H9 (cell line): ENCODE measurements around the gene RUNX1. TPM values are rescaled to one million over a fixed set of nuclear protein-coding genes. Genes with fewer than 3 reads are reported as not detected.
A peak's percentile ranks its signal among the peaks of the same experiment; 100 is the strongest.

Experiments used
- DNase-seq: peaks from one replicate; pipeline ENCODE4 v3.0.0-alpha.2; 2017
- H2AFZ ChIP-seq: one replicate; pipeline ENCODE4 v1.6.1; 2013; ENCODE audit warnings: mild to moderate bottlenecking, low read length, control low read depth, moderate library complexity
- H2AK5ac ChIP-seq: 2 replicates; pipeline ENCODE4 v1.6.1; 2013; ENCODE audit warnings: low read length, control low read depth, mixed read lengths; ENCODE audit not compliant: insufficient read length
- H2BK120ac ChIP-seq: one replicate; pipeline ENCODE4 v1.6.1; 2013; ENCODE audit warnings: low read depth, mild to moderate bottlenecking, low read length, control low read depth, inconsistent platforms; ENCODE audit not compliant: poor library complexity, severe bottlenecking
- H2BK12ac ChIP-seq: 2 replicates; pipeline ENCODE4 v1.6.1; 2013; ENCODE audit warnings: low read length, control low read depth, mixed read lengths, low read depth; ENCODE audit not compliant: insufficient read length
- H2BK15ac ChIP-seq: 2 replicates; pipeline ENCODE4 v1.6.1; 2013; ENCODE audit warnings: low read depth, low read length, control low read depth
- H2BK20ac ChIP-seq: one replicate; pipeline ENCODE4 v1.6.1; 2013; ENCODE audit warnings: low read depth, mild to moderate bottlenecking, low read length, control low read depth, inconsistent platforms; ENCODE audit not compliant: poor library complexity, severe bottlenecking
- H2BK5ac ChIP-seq: 2 replicates; pipeline ENCODE4 v1.6.1; 2013; ENCODE audit warnings: low read length, control low read depth, mixed read lengths; ENCODE audit not compliant: insufficient read length
- H3K14ac ChIP-seq: 2 replicates; pipeline ENCODE4 v1.6.1; 2013; ENCODE audit warnings: low read length, control low read depth; ENCODE audit not compliant: insufficient read depth
- H3K18ac ChIP-seq: 2 replicates; pipeline ENCODE4 v1.6.1; 2013; ENCODE audit warnings: low read depth, mild to moderate bottlenecking, mixed read lengths, low read length, control low read depth; ENCODE audit not compliant: insufficient read length
- H3K23ac ChIP-seq: 2 replicates; pipeline ENCODE4 v1.6.1; 2013; ENCODE audit warnings: low read length, control low read depth, mixed read lengths, low read depth; ENCODE audit not compliant: insufficient read length
- H3K23me2 ChIP-seq: 2 replicates; pipeline ENCODE4 v1.6.1; 2013; ENCODE audit warnings: low read depth, mild to moderate bottlenecking, mixed read lengths, low read length, control low read depth; ENCODE audit not compliant: insufficient read length, poor library complexity, severe bottlenecking
- H3K27ac ChIP-seq: 2 replicates; pipeline ENCODE4 v1.5.1; 2013; ENCODE audit warnings: low read length, control low read depth, mixed read lengths, low read depth; ENCODE audit not compliant: insufficient read length
- H3K27me3 ChIP-seq: 2 replicates; pipeline ENCODE4 v1.6.1; 2013; ENCODE audit warnings: low read length, control low read depth, inconsistent platforms; ENCODE audit not compliant: insufficient read depth
- H3K4ac ChIP-seq: 2 replicates; pipeline ENCODE4 v1.6.1; 2013; ENCODE audit warnings: low read depth, mild to moderate bottlenecking, control low read depth, inconsistent platforms, low read length, moderate library complexity
- H3K4me1 ChIP-seq: 2 replicates; pipeline ENCODE4 v1.6.1; 2013; ENCODE audit warnings: low read length, control low read depth, inconsistent platforms; ENCODE audit not compliant: insufficient read depth
- H3K4me2 ChIP-seq: 2 replicates; pipeline ENCODE4 v1.6.1; 2013; ENCODE audit warnings: low read length, control low read depth, mixed read lengths; ENCODE audit not compliant: insufficient read length, insufficient read depth
- H3K56ac ChIP-seq: 2 replicates; pipeline ENCODE4 v1.6.1; 2013; ENCODE audit warnings: low read depth, mild to moderate bottlenecking, mixed read lengths, low read length, control low read depth; ENCODE audit not compliant: insufficient read length
- H3K79me1 ChIP-seq: 2 replicates; pipeline ENCODE4 v1.6.1; 2013; ENCODE audit warnings: low read depth, mild to moderate bottlenecking, moderate library complexity, low read length, control low read depth, inconsistent platforms; ENCODE audit not compliant: insufficient read depth, poor library complexity, severe bottlenecking
- H3K79me2 ChIP-seq: 2 replicates; pipeline ENCODE4 v1.6.1; 2013; ENCODE audit warnings: low read length, control low read depth, inconsistent platforms; ENCODE audit not compliant: insufficient read depth
- H3K9ac ChIP-seq: 2 replicates; pipeline ENCODE4 v1.6.1; 2013; ENCODE audit warnings: low read length, control low read depth, mixed read lengths; ENCODE audit not compliant: insufficient read length; ENCODE audit errors: extremely low read depth
- H3K9me3 ChIP-seq: one replicate; pipeline ENCODE4 v1.6.1; 2013; ENCODE audit warnings: low read depth, low read length, inconsistent platforms; ENCODE audit not compliant: control insufficient read depth
- H3T11ph ChIP-seq: one replicate; pipeline ENCODE4 v1.6.1; 2013; ENCODE audit warnings: mild to moderate bottlenecking, low read length, control low read depth, inconsistent platforms
- H4K20me1 ChIP-seq: one replicate; pipeline ENCODE4 v1.6.1; 2013; ENCODE audit not compliant: control insufficient read depth, insufficient read length, insufficient read depth
- H4K5ac ChIP-seq: 2 replicates; pipeline ENCODE4 v1.6.1; 2013; ENCODE audit warnings: low read depth, mild to moderate bottlenecking, mixed read lengths, low read length, control low read depth; ENCODE audit not compliant: insufficient read length
- H4K8ac ChIP-seq: replicated peaks from 2 replicates; pipeline ENCODE4 v1.6.1; 2013; ENCODE audit warnings: low read length, control low read depth, mixed read lengths, low read depth; ENCODE audit not compliant: insufficient read length
- H4K91ac ChIP-seq: 2 replicates; pipeline ENCODE4 v1.6.1; 2013; ENCODE audit warnings: low read depth, mild to moderate bottlenecking, moderate library complexity, mixed read lengths, low read length, control low read depth; ENCODE audit not compliant: insufficient read length
- H3K27ac Mint-ChIP-seq, 3 experiments: 2 replicates in 2 of 3; 3 replicates in 1 of 3; pipeline ENCODE4 v1.8.0; 2020 to 2021; ENCODE audit warnings: mixed read lengths in 3 of 3, mild to moderate bottlenecking in 1 of 3, moderate library complexity in 1 of 3
- H3K27me3 Mint-ChIP-seq: 2 replicates; pipeline ENCODE4 v1.8.0; 2021; ENCODE audit warnings: low read depth, mild to moderate bottlenecking, moderate library complexity, mixed read lengths
- H3K36me3 Mint-ChIP-seq, 3 experiments: 2 replicates in 2 of 3; 3 replicates in 1 of 3; pipeline ENCODE4 v1.8.0; 2020 to 2021; ENCODE audit warnings: low read depth in 3 of 3, mixed read lengths in 3 of 3; ENCODE audit not compliant: insufficient read depth in 1 of 3
- H3K4me1 Mint-ChIP-seq, 2 experiments: 2 replicates each; pipeline ENCODE4 v1.8.0; 2020; ENCODE audit warnings: mixed read lengths in 2 of 2
- H3K4me3 Mint-ChIP-seq, 2 experiments: 2 replicates in 1 of 2; 3 replicates in 1 of 2; pipeline ENCODE4 v1.8.0; 2020 to 2021; ENCODE audit warnings: mild to moderate bottlenecking in 2 of 2, mixed read lengths in 2 of 2, moderate library complexity in 1 of 2
- H3K9me3 Mint-ChIP-seq, 2 experiments: 2 replicates in 1 of 2; 3 replicates in 1 of 2; pipeline ENCODE4 v1.8.0; 2020; ENCODE audit warnings: mild to moderate bottlenecking in 2 of 2, mixed read lengths in 2 of 2, moderate library complexity in 1 of 2
- CTCF ChIP-seq: fragments of 200-600 bp; sonication (generic); conservative IDR thresholded peaks from 3 replicates; pipeline ENCODE4 v1.8.0; 2021; ENCODE audit warnings: antibody characterized with exemption, mild to moderate bottlenecking
- WGBS: extraction: QIAGEN DNeasy Blood & Tissue Kit; methylation state at CpG from one replicate; pipeline ENCODE4 v1.1.7; 2013; ENCODE audit warnings: missing lambda C conversion rate, low lambda C conversion rate, mixed read lengths; ENCODE audit not compliant: insufficient read length; ENCODE audit errors: extremely low coverage; 5-methylcytosine and 5-hydroxymethylcytosine counted together
- total RNA-seq: library from RNA; stranded (reverse); gene quantifications from 2 replicates; pipeline ENCODE4 v1.2.1, GENCODE V29; 2021

The RUNX1 gene
- total RNA-seq, 1 experiment from 2014 or later = 0.72 TPM

DNA sequence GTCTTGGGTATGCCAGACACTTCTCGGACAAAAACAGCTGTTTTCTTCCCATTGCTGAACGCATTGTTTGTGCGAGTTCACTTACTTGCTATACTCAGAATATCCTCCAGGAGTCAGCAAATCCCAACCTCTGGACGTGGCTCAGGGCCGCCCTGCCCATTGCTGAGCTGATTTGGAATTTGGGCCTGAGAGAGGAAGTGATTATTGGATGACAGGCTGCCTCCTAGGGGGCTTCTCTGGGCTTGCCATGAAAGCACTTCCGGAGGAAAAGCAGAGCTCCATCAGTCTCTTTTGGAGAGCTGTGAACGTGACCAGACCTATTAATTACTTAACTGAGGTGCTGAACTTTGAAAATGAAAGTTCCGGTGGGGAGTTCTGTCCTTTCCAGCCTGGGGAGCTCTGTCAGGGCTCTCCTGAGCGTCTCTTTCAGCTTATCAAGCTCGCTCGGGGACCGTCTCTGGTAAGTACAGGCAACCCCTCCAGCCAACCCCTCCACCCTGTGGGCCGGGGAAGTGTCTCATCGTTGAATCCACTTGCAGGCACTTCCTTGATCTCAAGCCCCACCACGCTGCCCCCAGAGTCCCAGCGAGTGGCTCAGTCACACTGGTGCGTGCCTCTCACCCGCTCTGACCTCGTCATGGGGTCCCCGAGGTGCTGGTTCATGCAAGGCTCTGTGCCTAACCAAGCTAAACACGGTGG is 303.4 kb downstream of the RUNX1 start:
- Histone ChIP-seq H2BK12ac (no peak overlapping the region), H3K18ac (no peak overlapping the region), H2BK15ac (no peak overlapping the region), H3K9ac (no peak overlapping the region), H3T11ph (no peak overlapping the region), H3K9me3 (no peaks in the 10 kb centered on the region), H3K27me3 (no peaks in the 10 kb centered on the region), H4K91ac (no peak overlapping the region), H4K20me1 (no peaks in the 10 kb centered on the region), H3K79me2 (no peaks in the 10 kb centered on the region), H3K4me2 (no peak overlapping the region), H3K4ac (no peak overlapping the region), H3K23me2 (no peaks in the 10 kb centered on the region), H3K56ac (no peak overlapping the region), H3K27ac (no peak overlapping the region), H3K23ac (no peak overlapping the region), H2BK5ac (no peak overlapping the region), H2AFZ (no peak overlapping the region), H3K4me1 (no peaks in the 10 kb centered on the region), H4K5ac (no peak overlapping the region), H2BK20ac (no peak overlapping the region), H2AK5ac (no peak overlapping the region), H2BK120ac (no peak overlapping the region), H4K8ac (no peak overlapping the region), H3K14ac (no peak overlapping the region), H3K79me1 (no peaks in the 10 kb centered on the region)
- WGBS = no CpG with 5 or more reads among the region's 21 CpGs
- H3K4me1 Mint-ChIP-seq = no peaks in the 10 kb centered on the region
- H3K4me3 Mint-ChIP-seq = no peak overlapping the region
- peaks cover 12% of the 10 kb centered on the region for H3K27me3 Mint-ChIP-seq
- TF ChIP-seq CTCF = peak; percentile 93
- DNase-seq = peak; percentile 86
- H3K27ac Mint-ChIP-seq = no peak overlapping the region
- no peaks in the 10 kb centered on the region for H3K36me3 Mint-ChIP-seq
- H3K9me3 Mint-ChIP-seq = peaks cover 0 to 3% of the 10 kb centered on the region in 2 experiments; a peak in 1 of 5 replicates
